D721Med (cell line): Measurements from ENCODE around the gene COL6A2.
A peak's percentile ranks its signal among the peaks of the same experiment; 100 is the strongest.
"Not testable (repeated sequence)": the region's sequence is repeated elsewhere in the genome, so short reads cannot be mapped to it uniquely, and the experiment has no call there.

Source experiments
- DNase-seq: peaks from one replicate; pipeline ENCODE4 v3.0.0; 2011; ENCODE audit warnings: low spot score; ENCODE audit not compliant: insufficient read length
- FAIRE-seq: peaks from 2 replicates; lab custom pipeline; 2011; peaks lifted over from hg19 to GRCh38; lab: Jason Lieb, UNC
- TF ChIP-seq, protein P1 (sequence below): IDR thresholded peaks from 2 replicates; pipeline ENCODE4 v1.5.1; 2012; ENCODE audit warnings: mild to moderate bottlenecking, control low read depth; ENCODE audit not compliant: insufficient read depth; ENCODE audit errors: missing control alignments

The COL6A2 gene

DNA sequence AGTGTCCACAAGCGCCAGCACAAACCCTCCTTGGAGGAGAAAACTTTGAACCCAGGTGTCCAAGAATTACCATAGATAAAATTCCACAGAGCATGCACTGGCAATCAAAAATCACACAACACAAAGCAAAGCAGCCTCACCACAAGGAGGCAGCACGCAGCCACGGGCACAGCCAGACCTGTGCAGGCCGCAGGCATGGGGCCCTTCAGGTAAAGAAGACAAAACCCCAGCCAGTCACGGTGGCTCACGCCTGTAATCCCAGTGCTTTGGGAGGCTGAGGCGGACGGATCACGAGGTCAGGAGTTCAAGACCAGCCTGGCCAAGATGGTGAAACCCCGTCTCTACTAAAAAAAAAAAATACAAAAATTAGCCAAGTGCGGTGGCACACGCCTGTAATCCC is 49.5 kb downstream of the COL6A2 start:
- DNase-seq, FAIRE-seq: not testable (repeated sequence)
- TF ChIP-seq, protein P1, sequence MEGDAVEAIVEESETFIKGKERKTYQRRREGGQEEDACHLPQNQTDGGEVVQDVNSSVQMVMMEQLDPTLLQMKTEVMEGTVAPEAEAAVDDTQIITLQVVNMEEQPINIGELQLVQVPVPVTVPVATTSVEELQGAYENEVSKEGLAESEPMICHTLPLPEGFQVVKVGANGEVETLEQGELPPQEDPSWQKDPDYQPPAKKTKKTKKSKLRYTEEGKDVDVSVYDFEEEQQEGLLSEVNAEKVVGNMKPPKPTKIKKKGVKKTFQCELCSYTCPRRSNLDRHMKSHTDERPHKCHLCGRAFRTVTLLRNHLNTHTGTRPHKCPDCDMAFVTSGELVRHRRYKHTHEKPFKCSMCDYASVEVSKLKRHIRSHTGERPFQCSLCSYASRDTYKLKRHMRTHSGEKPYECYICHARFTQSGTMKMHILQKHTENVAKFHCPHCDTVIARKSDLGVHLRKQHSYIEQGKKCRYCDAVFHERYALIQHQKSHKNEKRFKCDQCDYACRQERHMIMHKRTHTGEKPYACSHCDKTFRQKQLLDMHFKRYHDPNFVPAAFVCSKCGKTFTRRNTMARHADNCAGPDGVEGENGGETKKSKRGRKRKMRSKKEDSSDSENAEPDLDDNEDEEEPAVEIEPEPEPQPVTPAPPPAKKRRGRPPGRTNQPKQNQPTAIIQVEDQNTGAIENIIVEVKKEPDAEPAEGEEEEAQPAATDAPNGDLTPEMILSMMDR = peak; percentile 52

DNA sequence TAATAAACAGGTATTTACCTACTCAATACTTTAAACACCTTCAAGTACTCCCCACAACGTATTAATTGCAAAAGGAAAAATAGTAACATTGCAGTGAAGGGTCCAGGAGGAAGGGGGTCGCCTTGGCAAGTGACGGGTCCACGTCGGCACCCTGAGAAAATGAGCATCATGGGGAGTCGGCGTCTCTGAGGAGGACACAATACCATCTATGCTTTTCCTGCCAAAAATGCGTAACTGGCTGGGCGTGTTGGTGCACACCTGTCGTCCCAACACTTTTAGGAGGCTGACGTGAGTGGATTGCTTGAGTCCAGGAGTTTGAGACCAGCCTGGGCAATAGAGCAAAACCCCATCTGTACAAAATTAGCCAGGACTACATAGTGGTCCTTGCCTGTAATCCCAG is 50.2 kb downstream of the COL6A2 start:
- no peak for FAIRE-seq
- no peak for DNase-seq
- TF ChIP-seq, protein P1 = no peak

DNA sequence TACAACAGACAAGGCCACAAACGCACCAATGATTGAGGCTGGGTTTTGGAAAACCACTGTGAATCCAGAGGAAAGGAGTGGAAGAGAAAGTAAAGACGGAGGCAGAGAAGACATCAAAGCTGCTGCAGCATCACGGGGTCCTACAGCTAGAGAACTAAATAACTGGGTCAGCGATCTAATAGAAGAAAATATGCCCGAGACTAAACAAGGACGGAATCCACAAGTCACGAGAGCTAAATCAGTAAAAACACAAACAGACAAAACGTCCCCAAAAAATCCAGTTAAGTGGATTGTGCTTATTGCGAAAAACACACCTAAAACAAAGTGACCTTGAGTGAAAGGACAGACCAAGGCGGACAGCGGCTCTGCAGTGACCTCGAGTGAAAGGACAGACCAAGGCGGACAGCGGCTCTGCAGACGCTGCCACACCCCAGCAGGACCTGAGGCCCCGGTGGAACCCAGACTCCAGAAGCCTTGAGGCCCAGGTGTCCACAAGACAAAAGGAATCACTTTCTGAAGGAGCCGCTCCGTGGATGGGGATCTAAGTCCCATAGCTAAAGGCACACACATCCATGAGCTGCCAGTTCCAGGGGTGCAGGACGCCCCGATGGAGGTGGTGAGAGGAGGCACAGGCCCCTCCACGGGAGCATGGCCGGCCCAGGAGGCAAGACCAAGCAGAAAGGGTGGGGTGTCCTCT is 51.4 kb downstream of the COL6A2 start:
- TF ChIP-seq, protein P1 = no peak
- no peak for FAIRE-seq
- no peak for DNase-seq

DNA sequence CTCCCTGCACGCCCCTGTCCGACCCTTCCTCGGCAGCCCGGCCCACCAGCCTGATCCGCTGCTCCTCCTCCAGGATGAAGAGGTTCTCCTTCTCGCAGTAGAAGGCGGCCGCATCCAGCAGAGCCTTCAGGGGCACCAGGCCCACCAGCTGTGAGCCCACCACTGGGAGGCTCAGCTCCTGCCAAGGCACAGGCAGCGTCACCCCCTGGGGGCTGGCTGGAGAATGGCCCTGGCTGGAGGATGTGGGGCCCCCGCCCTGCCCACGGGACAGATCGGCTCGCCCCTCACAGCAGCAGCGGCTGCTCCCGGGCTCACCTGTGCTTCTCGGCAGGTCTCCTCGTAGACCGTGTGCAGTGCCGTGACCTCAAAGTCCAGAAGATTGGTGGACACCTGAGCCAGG is 52.2 kb downstream of the COL6A2 start:
- TF ChIP-seq, protein P1 = no peak
- FAIRE-seq (no peak), DNase-seq (no peak)

DNA sequence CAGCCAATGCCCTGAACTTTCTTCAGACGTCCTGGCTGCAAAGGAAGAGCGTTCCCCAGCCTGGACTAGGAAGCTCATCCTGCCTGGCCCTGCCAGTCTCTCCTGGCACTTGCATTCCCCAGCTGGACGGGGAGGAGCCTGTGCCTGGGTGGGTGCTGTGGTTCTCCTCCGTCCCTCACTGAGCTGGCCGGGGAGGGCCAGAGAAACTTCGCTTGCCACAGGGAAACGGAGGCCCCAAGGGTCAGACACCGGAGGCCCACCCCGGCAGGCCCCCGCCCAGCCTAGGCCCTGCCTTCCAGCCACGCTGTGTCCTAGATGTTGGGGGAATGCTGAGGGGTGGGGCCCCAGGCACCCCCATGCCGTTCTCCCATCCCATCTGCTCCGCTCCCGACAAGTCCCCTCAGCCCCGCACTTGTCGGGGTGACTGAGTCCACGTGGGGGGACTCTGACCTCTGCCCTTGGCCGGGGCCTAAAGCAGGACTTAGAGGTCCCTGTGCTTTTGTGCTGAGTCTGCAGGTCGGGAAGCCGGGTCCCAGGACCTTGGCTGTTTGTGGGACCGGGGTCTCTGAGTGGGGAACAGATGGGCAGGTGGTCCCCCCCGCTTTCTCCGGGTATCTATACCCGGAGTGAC is 52.7 kb downstream of the COL6A2 start:
- no peak for FAIRE-seq
- TF ChIP-seq, protein P1 = no peak
- no peak for DNase-seq

DNA sequence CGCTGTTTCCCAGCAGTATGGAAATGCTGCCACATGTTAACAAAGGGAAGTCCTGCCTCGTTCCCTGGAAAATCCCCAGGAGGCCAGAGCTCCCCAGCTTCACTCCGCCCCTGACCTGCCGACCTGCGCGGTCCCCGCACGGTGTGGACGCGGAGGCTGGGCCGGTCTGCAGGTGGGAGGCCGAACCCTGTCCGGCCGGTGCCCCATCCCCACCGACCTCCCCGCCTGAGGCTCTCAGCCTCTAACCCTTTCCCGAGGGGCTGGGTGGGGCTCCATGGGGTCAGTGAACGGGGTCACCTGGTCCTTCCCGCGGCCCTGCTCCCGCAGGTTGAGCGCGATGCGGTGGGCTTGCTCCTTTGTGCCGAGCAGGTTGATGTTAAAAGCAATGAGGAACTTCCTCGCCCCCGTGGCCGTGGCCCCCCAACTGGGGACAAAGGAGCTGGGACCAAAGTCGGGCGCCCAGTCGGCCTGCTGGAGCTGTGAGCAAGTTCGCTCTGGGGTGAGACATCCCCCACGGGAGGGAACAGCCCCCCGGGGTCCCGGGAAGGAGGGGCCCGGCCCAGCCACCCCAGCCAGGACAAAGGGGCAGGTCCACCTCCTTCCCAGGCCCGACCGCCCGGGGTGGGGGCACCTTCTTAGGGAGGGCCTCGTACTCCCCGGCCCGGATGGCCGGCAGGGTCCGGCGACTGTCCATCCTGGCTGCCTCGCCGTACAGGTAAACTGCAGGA is 53.5 kb downstream of the COL6A2 start:
- FAIRE-seq (no peak), DNase-seq (no peak)
- TF ChIP-seq, protein P1 = no peak
